GM12878 (cell line): ENCODE results near the gene MYH9. TPM values are rescaled to one million over a fixed set of nuclear protein-coding genes. Genes with fewer than 3 reads are reported as not detected.
A peak's percentile ranks its signal among the peaks of the same experiment; 100 is the strongest.

Experiments
- ATAC-seq: fragments of 200-7000 bp; cut with Tn5 transposase; 3 replicates; pipeline ENCODE4 v1.9.1; 2020; ENCODE audit warnings: mild to moderate bottlenecking, moderate library complexity
- BruUV-seq: library from RNA; stranded (reverse); fragments of 400-500 nt; replicated peaks from 2 replicates; lab custom pipeline; 2021; lab: Mats Ljungman, UMichigan
- CTCF ChIA-PET: fragments of 300-600 bp; sonication (Branson Sonifier 250); formaldehyde crosslinking; extraction: SDS; loops from one replicate; lab custom pipeline; 2021; ENCODE audit warnings: inconsistent platforms; lab: Yijun Ruan, JAX
- POLR2A ChIA-PET: fragments of 350-600 bp; formaldehyde crosslinking; extraction: SDS; loops from one replicate; lab custom pipeline; 2021; ENCODE audit warnings: inconsistent platforms; lab: Charles Lee
- RAD21 ChIA-PET: fragments of 300-600 bp; sonication (Branson Sonifier 250); formaldehyde crosslinking; loops from one replicate; lab custom pipeline; 2023; ENCODE audit warnings: antibody characterized with exemption; ENCODE audit not compliant: unreplicated experiment; lab: Charles Lee
- SMC1A ChIA-PET: fragments of 300-600 bp; sonication (Branson Sonifier 250); formaldehyde crosslinking; loops from one replicate; lab custom pipeline; 2023; ENCODE audit not compliant: unreplicated experiment, uncharacterized antibody; lab: Charles Lee
- DNase-seq: peaks from one replicate; pipeline ENCODE4 v3.0.0-alpha.2; 2011; ENCODE audit warnings: low read depth, low spot score
- FAIRE-seq: peaks from 3 replicates; lab custom pipeline; 2011; peaks lifted over from hg19 to GRCh38; lab: Jason Lieb, UNC
- H2AFZ ChIP-seq: 2 replicates; pipeline ENCODE4 v1.6.0; 2011; ENCODE audit warnings: low read depth, low read length, control low read depth; ENCODE audit not compliant: control insufficient read depth
- H3K27ac ChIP-seq: 2 replicates; pipeline ENCODE4 v1.5.1; 2011; ENCODE audit warnings: control low read depth; ENCODE audit not compliant: control insufficient read depth, insufficient read depth
- H3K27me3 ChIP-seq, 2 experiments: replicated peaks in 1 of 2; 2 replicates each; pipeline versions ENCODE4 v1.6.0 to v1.6.1; 2011; ENCODE audit warnings: low read length in 1 of 2; ENCODE audit not compliant: control insufficient read depth in 2 of 2, insufficient read depth in 2 of 2
- H3K36me3 ChIP-seq, 2 experiments: 2 replicates each; pipeline ENCODE4 v1.5.1; 2011; ENCODE audit warnings: low read length in 1 of 2; ENCODE audit not compliant: control insufficient read depth in 2 of 2, insufficient read depth in 2 of 2
- H3K4me1 ChIP-seq: 2 replicates; pipeline ENCODE4 v1.6.1; 2011; ENCODE audit warnings: mild to moderate bottlenecking, low read length, moderate library complexity, mixed read lengths; ENCODE audit not compliant: control insufficient read depth, insufficient read depth
- H3K4me2 ChIP-seq: 2 replicates; pipeline ENCODE4 v1.6.0; 2011; ENCODE audit warnings: control low read depth; ENCODE audit not compliant: control insufficient read depth, insufficient read depth
- H3K4me3 ChIP-seq: fragments of 200-600 bp; sonication (generic); 2 replicates; pipeline ENCODE4 v1.5.1; 2016
- H3K79me2 ChIP-seq: 2 replicates; pipeline ENCODE4 v1.6.0; 2011; ENCODE audit warnings: low read length; ENCODE audit not compliant: control insufficient read depth, insufficient read depth
- H3K9ac ChIP-seq: 2 replicates; pipeline ENCODE4 v1.8.0; 2011; ENCODE audit warnings: low read length, control low read depth, mixed read lengths; ENCODE audit not compliant: control insufficient read depth, insufficient read depth
- H3K9me3 ChIP-seq: replicated peaks from 3 replicates; pipeline ENCODE4 v1.5.1; 2011; ENCODE audit warnings: mild to moderate bottlenecking, low read length; ENCODE audit not compliant: control insufficient read depth, insufficient read depth
- H4K20me1 ChIP-seq: 2 replicates; pipeline ENCODE4 v1.6.0; 2011; ENCODE audit not compliant: control insufficient read depth, insufficient read depth
- BCLAF1 ChIP-seq: fragments of 450-650 bp; IDR thresholded peaks from 2 replicates; pipeline ENCODE4 v1.6.1; 2017; ENCODE audit warnings: antibody characterized with exemption, mild to moderate bottlenecking, moderate library complexity
- CEBPZ ChIP-seq: fragments of 150-350 bp; IDR thresholded peaks from 2 replicates; pipeline ENCODE4 v1.6.1; 2016; ENCODE audit warnings: low read depth, low read length
- GABPA ChIP-seq: IDR thresholded peaks from 2 replicates; pipeline ENCODE4 v1.6.1; 2014; ENCODE audit warnings: antibody characterized with exemption, low read depth, mild to moderate bottlenecking, inconsistent platforms
- IKZF2 ChIP-seq, 2 experiments: fragments of 450-650 bp; IDR thresholded peaks; 2 replicates each; pipeline ENCODE4 v1.6.1; 2017; ENCODE audit warnings: mild to moderate bottlenecking in 2 of 2, moderate library complexity in 2 of 2
- PAX5 ChIP-seq: IDR thresholded peaks from 2 replicates; pipeline ENCODE4 v1.6.1; 2011; ENCODE audit warnings: low read depth, low read length, borderline replicate concordance
- ZBTB4 ChIP-seq: fragments of 450-650 bp; formaldehyde crosslinking; IDR thresholded peaks from 2 replicates; pipeline ENCODE4 v1.4.0; 2022; ENCODE audit warnings: mild to moderate bottlenecking, moderate library complexity
- ZNF217 ChIP-seq: fragments of 450-650 bp; IDR thresholded peaks from 2 replicates; pipeline ENCODE4 v1.6.1; 2017; ENCODE audit warnings: antibody characterized with exemption, mild to moderate bottlenecking
- WGBS: methylation state at CpG from one replicate; pipeline ENCODE4 v1.1.6; 2016; ENCODE audit warnings: low lambda C conversion rate; ENCODE audit not compliant: insufficient replicate concordance, insufficient coverage; ENCODE audit errors: missing lambda C conversion rate; 5-methylcytosine and 5-hydroxymethylcytosine counted together
- in situ Hi-C: fragments of 300-500 bp; cut with MboI; formaldehyde crosslinking; loops from 9 replicates; pipeline ENCODE4 v1.14.3; 2018; ENCODE audit warnings: mixed read lengths
- intact Hi-C: fragments of 100-400 bp; cut with micrococcal nuclease; formaldehyde crosslinking; loops from one replicate; pipeline ENCODE4 v1.14.2; 2022; ENCODE audit not compliant: unreplicated experiment
- polyA plus RNA-seq, 11 experiments: library from polyadenylated mRNA; depleted of rRNA in 4 of 11; unstranded in 6 of 11; stranded (reverse) in 5 of 11; fragments of >200 nt; fragmentation: Nextera tagmentation in 4 of 11; fragmentation: Illumina TruSeq in 1 of 11; extraction: Ambion mirVana in 4 of 11; extraction: Trizol in 1 of 11; gene quantifications; 1 replicate in 1 of 11; 2 replicates in 10 of 11; pipeline versions ENCODE4 v1.2.1 to v1.2.3, GENCODE V29; 2011 to 2016; ENCODE audit warnings: inconsistent platforms in 2 of 11, missing spikeins in 2 of 11, low read depth in 1 of 11
- total RNA-seq, 4 experiments: library from RNA; depleted of rRNA in 3 of 4; stranded (reverse); fragments of >200 nt in 3 of 4; fragmentation: Illumina TruSeq in 1 of 4; extraction: Trizol in 1 of 4; gene quantifications; 2 replicates each; pipeline versions ENCODE4 v1.2.1 to v1.2.3, GENCODE V29; 2013 to 2021

The MYH9 gene
- total and polyA plus RNA-seq, 10 of the 15 experiments (the other 5 are each of a cell fraction or from before 2014, with no cell fraction given): 5.1 to 525 (median 145) TPM

GRCh38 chr22:36328635-36329253, 59.0 kb downstream of the MYH9 start:
- no TSS peak for BruUV-seq
- peak; percentile 50 for ATAC-seq
- peak overlapping the region; percentile 33; the same call in 1 of the 2 replicates for H3K4me3 ChIP-seq
- H3K9ac ChIP-seq: peak overlapping the region; percentile 57
- H3K4me1 ChIP-seq: peaks cover 51% of the 10 kb centered on the region
- H3K27ac ChIP-seq: peak overlapping the region; percentile 99
- H3K4me2 ChIP-seq: peak overlapping the region; percentile 64
- intact Hi-C loops (no loop called here), in situ Hi-C loops (no loop called here)
- FAIRE-seq: no peak
- ChIA-PET CTCF (interaction anchor here (0.6 to 3.5 kb wide), 8 partner anchors 27 to 165 kb away, joined by 3 to 17 read pairs (median 4); partner anchors contain the start of gene MYH9), SMC1A (interaction anchor here (0.7 to 2.9 kb wide), 10 partner anchors 11 to 123 kb away, joined by 3 to 17 read pairs (median 6); no protein-coding TSS in a partner anchor), RAD21 (interaction anchor here (1.0 to 2.5 kb wide), 11 partner anchors 27 to 164 kb away, joined by 3 to 14 read pairs (median 5); partner anchors contain the start of gene MYH9), POLR2A (interaction anchor here (0.6 to 1.6 kb wide), 8 partner anchors 30 to 123 kb away, joined by 3 to 5 read pairs (median 3); partner anchors contain the start of gene MYH9)
- H3K79me2 ChIP-seq: peaks cover 56% of the 10 kb centered on the region
- peaks cover 45 to 60% of the 10 kb centered on the region in 2 experiments for H3K36me3 ChIP-seq
- H3K27me3 ChIP-seq: no peaks in the 10 kb centered on the region
- no peak overlapping the region for H2AFZ ChIP-seq
- WGBS: 17% methylated on average over 23 of the region's 23 CpGs
- DNase-seq: peak; percentile 51
- no peaks in the 10 kb centered on the region for H3K9me3 ChIP-seq
- H4K20me1 ChIP-seq: no peaks in the 10 kb centered on the region
- TF ChIP-seq PAX5 (peak; percentile 90), BCLAF1 (no peak), ZNF217 (no peak), ZBTB4 (CRISPR knock-in tag) (no peak), GABPA (no peak), IKZF2 (IDR thresholded peaks at IDR 0.05) (peak; percentile 74 to 75; a peak in 3 of 4 replicates), CEBPZ (no peak)
